Stimulated activated naive B cell treated with anti-CD40 and anti-IgM and Interleukin-4, amounts not matched to agents 10 μg/mL and 1 μg/mL and 100 μg/mL, for 72 hours (primary cell): ENCODE data around the gene STK25.
A peak's percentile ranks its signal among the peaks of the same experiment; 100 is the strongest.

Source experiments
- ATAC-seq, 2 donors: fragments of 150-1000 bp; cut with Tn5 transposase; replicated peaks; 2 replicates each; pipeline ENCODE4 v1.10.0; 2021; ENCODE audit warnings: moderate library complexity in 1 of 2
- DNase-seq: peaks from one replicate; pipeline ENCODE4 v3.0.0; 2021
- H3K27ac Mint-ChIP-seq: one replicate; pipeline ENCODE4 v1.8.0; 2022; ENCODE audit warnings: mild to moderate bottlenecking, mixed read lengths
- H3K27me3 Mint-ChIP-seq, 2 donors: one replicate each; pipeline ENCODE4 v1.8.0; 2022; ENCODE audit warnings: mixed read lengths in 2 of 2
- H3K36me3 Mint-ChIP-seq, 2 donors: one replicate each; pipeline ENCODE4 v1.8.0; 2022; ENCODE audit warnings: mixed read lengths in 2 of 2, mild to moderate bottlenecking in 1 of 2
- H3K4me1 Mint-ChIP-seq, 2 donors: one replicate each; pipeline ENCODE4 v1.8.0; 2022; ENCODE audit warnings: mixed read lengths in 2 of 2, mild to moderate bottlenecking in 1 of 2
- H3K4me3 Mint-ChIP-seq, 2 donors: one replicate each; pipeline ENCODE4 v1.8.0; 2022; ENCODE audit warnings: mild to moderate bottlenecking in 2 of 2, mixed read lengths in 2 of 2, moderate library complexity in 1 of 2
- H3K9me3 Mint-ChIP-seq, 2 donors: one replicate each; pipeline ENCODE4 v1.8.0; 2022; ENCODE audit warnings: mixed read lengths in 2 of 2, mild to moderate bottlenecking in 1 of 2

STK25 gene

GRCh38 chr2:241508240-241509154, at the start of gene STK25:
Gene STK25 (minus strand): TSS chr2:241508584. CDS start chr2:241508035, 549 bp downstream.
- DNase-seq = peak; percentile 98
- peak; percentile 94 to 96 for ATAC-seq
- H3K36me3 Mint-ChIP-seq = peaks cover 4 to 14% of the 10 kb centered on the region in 2 donors
- no peaks in the 10 kb centered on the region for H3K9me3 Mint-ChIP-seq
- H3K4me1 Mint-ChIP-seq = peaks cover 18 to 35% of the 10 kb centered on the region in 2 donors
- H3K27ac Mint-ChIP-seq = peak within 1 kb of the TSS; percentile 92
- H3K4me3 Mint-ChIP-seq = peak within 1 kb of the TSS; percentile 89 to 96
- no peaks in the 10 kb centered on the region for H3K27me3 Mint-ChIP-seq

GRCh38 chr2:241556746-241557145, 48.4 kb upstream of the STK25 start:
- H3K36me3 Mint-ChIP-seq = peaks cover 4 to 11% of the 10 kb centered on the region in 2 donors
- DNase-seq (no peak), ATAC-seq (no peak)
- H3K27me3 Mint-ChIP-seq = peaks cover 54 to 75% of the 10 kb centered on the region in 2 donors
- no peak overlapping the region for H3K27ac Mint-ChIP-seq
- H3K4me1 Mint-ChIP-seq = peaks cover 2 to 7% of the 10 kb centered on the region in 2 donors
- peaks cover 14 to 16% of the 10 kb centered on the region in 2 donors for H3K9me3 Mint-ChIP-seq
- H3K4me3 Mint-ChIP-seq = no peak overlapping the region

GRCh38 chr2:241555711-241556110, 47.3 kb upstream of the STK25 start:
- H3K36me3 Mint-ChIP-seq = peaks cover 4 to 11% of the 10 kb centered on the region in 2 donors
- peaks cover 14 to 16% of the 10 kb centered on the region in 2 donors for H3K9me3 Mint-ChIP-seq
- no peak overlapping the region for H3K4me3 Mint-ChIP-seq
- DNase-seq (no peak), ATAC-seq (no peak)
- peaks cover 63 to 79% of the 10 kb centered on the region in 2 donors for H3K27me3 Mint-ChIP-seq
- peaks cover 2 to 7% of the 10 kb centered on the region in 2 donors for H3K4me1 Mint-ChIP-seq
- no peak overlapping the region for H3K27ac Mint-ChIP-seq

- Mint-ChIP-seq H3K27ac (no peak overlapping the region), H3K9me3 (peaks cover 14 to 16% of the 10 kb centered on the region in 2 donors), H3K4me3 (no peak overlapping the region), H3K27me3 (peaks cover 56 to 70% of the 10 kb centered on the region in 2 donors), H3K36me3 (peaks cover 4 to 11% of the 10 kb centered on the region in 2 donors), H3K4me1 (peaks cover under 1 to 2% of the 10 kb centered on the region in 2 donors)
- DNase-seq (no peak), ATAC-seq (no peak)
These were observed 46.4 kb upstream of the STK25 start for GRCh38 chr2:241554610-241555322.

- Mint-ChIP-seq H3K9me3 (peaks cover 14 to 16% of the 10 kb centered on the region in 2 donors), H3K27ac (no peak overlapping the region), H3K4me1 (peaks cover 0 to 2% of the 10 kb centered on the region in 2 donors), H3K36me3 (peaks cover 4 to 11% of the 10 kb centered on the region in 2 donors), H3K27me3 (peaks cover 59 to 67% of the 10 kb centered on the region in 2 donors), H3K4me3 (no peak overlapping the region)
- DNase-seq = no peak
- ATAC-seq = no peak
These were observed 45.6 kb upstream of the STK25 start for GRCh38 chr2:241553981-241554380.

- Mint-ChIP-seq H3K36me3 (peaks cover 4 to 11% of the 10 kb centered on the region in 2 donors), H3K9me3 (peaks cover 14 to 16% of the 10 kb centered on the region in 2 donors), H3K27ac (no peak overlapping the region), H3K4me1 (peaks cover 0 to 2% of the 10 kb centered on the region in 2 donors), H3K27me3 (peaks cover 62 to 64% of the 10 kb centered on the region in 2 donors), H3K4me3 (no peak overlapping the region)
- DNase-seq = no peak
- no peak for ATAC-seq
These were observed 45.1 kb upstream of the STK25 start for GRCh38 chr2:241553512-241553830.

GRCh38 chr2:241551998-241552737, 43.8 kb upstream of the STK25 start:
- Mint-ChIP-seq H3K9me3 (peaks cover 5% of the 10 kb centered on the region in 2 donors), H3K4me1 (no peaks in the 10 kb centered on the region), H3K36me3 (no peaks in the 10 kb centered on the region), H3K27me3 (peaks cover 50 to 51% of the 10 kb centered on the region in 2 donors), H3K27ac (no peak overlapping the region), H3K4me3 (no peak overlapping the region)
- ATAC-seq (no peak), DNase-seq (no peak)

GRCh38 chr2:241551599-241551997, 43.2 kb upstream of the STK25 start:
- Mint-ChIP-seq H3K4me1 (no peaks in the 10 kb centered on the region), H3K27me3 (peaks cover 48 to 49% of the 10 kb centered on the region in 2 donors), H3K4me3 (no peak overlapping the region), H3K36me3 (no peaks in the 10 kb centered on the region), H3K9me3 (peaks cover 0 to 2% of the 10 kb centered on the region in 2 donors), H3K27ac (no peak overlapping the region)
- ATAC-seq (no peak), DNase-seq (no peak)

- no peaks in the 10 kb centered on the region for H3K36me3 Mint-ChIP-seq
- no peak overlapping the region for H3K4me3 Mint-ChIP-seq
- H3K27me3 Mint-ChIP-seq = peaks cover 47 to 49% of the 10 kb centered on the region in 2 donors
- no peak overlapping the region for H3K27ac Mint-ChIP-seq
- ATAC-seq = no peak
- DNase-seq = no peak
- H3K9me3 Mint-ChIP-seq = peaks cover 0 to 2% of the 10 kb centered on the region in 2 donors
- no peaks in the 10 kb centered on the region for H3K4me1 Mint-ChIP-seq
These were observed 42.5 kb upstream of the STK25 start for GRCh38 chr2:241550616-241551580.

GRCh38 chr2:241548451-241548835, 40.1 kb upstream of the STK25 start:
- Mint-ChIP-seq H3K4me3 (no peak overlapping the region), H3K9me3 (no peaks in the 10 kb centered on the region), H3K27me3 (peaks cover 24 to 31% of the 10 kb centered on the region in 2 donors), H3K4me1 (no peaks in the 10 kb centered on the region), H3K27ac (no peak overlapping the region), H3K36me3 (no peaks in the 10 kb centered on the region)
- DNase-seq (no peak), ATAC-seq (no peak)

GRCh38 chr2:241547781-241548450, 39.5 kb upstream of the STK25 start:
- Mint-ChIP-seq H3K36me3 (no peaks in the 10 kb centered on the region), H3K4me1 (no peaks in the 10 kb centered on the region), H3K27me3 (peaks cover 19 to 33% of the 10 kb centered on the region in 2 donors), H3K4me3 (no peak overlapping the region), H3K9me3 (no peaks in the 10 kb centered on the region), H3K27ac (no peak overlapping the region)
- ATAC-seq = no peak
- DNase-seq = no peak

- H3K27me3 Mint-ChIP-seq = peaks cover 10 to 26% of the 10 kb centered on the region in 2 donors
- no peak overlapping the region for H3K27ac Mint-ChIP-seq
- no peaks in the 10 kb centered on the region for H3K36me3 Mint-ChIP-seq
- ATAC-seq (no peak), DNase-seq (no peak)
- H3K9me3 Mint-ChIP-seq = no peaks in the 10 kb centered on the region
- no peak overlapping the region for H3K4me3 Mint-ChIP-seq
- no peaks in the 10 kb centered on the region for H3K4me1 Mint-ChIP-seq
These were observed 38.6 kb upstream of the STK25 start for GRCh38 chr2:241546771-241547498.
